Kidney (tissue), 14 donors: ENCODE measurements around the gene UBR3. TPM values are rescaled to one million over a fixed set of nuclear protein-coding genes. Genes with fewer than 3 reads are reported as not detected.

Experiments
- DNase-seq, 5 donors: peaks; one replicate each; pipeline ENCODE4 v3.0.0-alpha.2; 2013 to 2020
- FAIRE-seq: peaks from 2 replicates; lab custom pipeline; 2012; peaks lifted over from hg19 to GRCh38; lab: Jason Lieb, UNC
- H3K27ac ChIP-seq, 2 donors: one replicate each; pipeline ENCODE4 v1.7.0; 2013; ENCODE audit warnings: low read depth in 2 of 2, low read length in 2 of 2, inconsistent platforms in 1 of 2
- H3K27me3 ChIP-seq: one replicate; pipeline ENCODE4 v1.7.1; 2013; ENCODE audit warnings: low read length, inconsistent platforms; ENCODE audit not compliant: control insufficient read depth, insufficient read depth
- H3K36me3 ChIP-seq, 3 donors: one replicate each; pipeline versions ENCODE4 v1.7.0 to v1.7.1; 2013; ENCODE audit warnings: low read length in 3 of 3, control low read depth in 1 of 3, inconsistent platforms in 1 of 3; ENCODE audit not compliant: insufficient read depth in 3 of 3, control insufficient read depth in 2 of 3
- H3K4me1 ChIP-seq, 3 donors: one replicate each; pipeline versions ENCODE4 v1.7.0 to v1.7.1; 2013; ENCODE audit warnings: low read length in 3 of 3, inconsistent platforms in 1 of 3, low read depth in 1 of 3; ENCODE audit not compliant: control insufficient read depth in 2 of 3, insufficient read depth in 2 of 3
- H3K4me3 ChIP-seq, 3 donors: one replicate each; pipeline versions ENCODE4 v1.7.0 to v1.8.1; 2013; ENCODE audit warnings: low read length in 3 of 3, control low read depth in 1 of 3, inconsistent platforms in 1 of 3
- H3K9ac ChIP-seq, 3 donors: one replicate each; pipeline versions ENCODE4 v1.7.0 to v1.7.1; 2013; ENCODE audit warnings: low read length in 3 of 3, control low read depth in 1 of 3, inconsistent platforms in 1 of 3
- H3K9me3 ChIP-seq, 3 donors: one replicate each; pipeline versions ENCODE4 v1.7.0 to v1.7.1; 2013; ENCODE audit warnings: low read length in 3 of 3, control low read depth in 1 of 3, inconsistent platforms in 1 of 3; ENCODE audit not compliant: control insufficient read depth in 2 of 3, insufficient read depth in 1 of 3
- intact Hi-C: fragments of 100-400 bp; cut with DNase I; formaldehyde crosslinking; loops from one replicate; pipeline ENCODE4 v1.11.1; 2022
- polyA plus RNA-seq: library from polyadenylated mRNA; stranded (reverse); fragments of 350-450 nt; fragmentation: Illumina TruSeq; extraction: RNeasy Lipid Tissue Mini Kit (QIAGEN cat#74804); gene quantifications from one replicate; pipeline ENCODE4 v1.2.3, GENCODE V29; 2014; ENCODE audit warnings: low read depth, low replicate concordance; ENCODE audit not compliant: insufficient read depth
- total RNA-seq: library from RNA; stranded (reverse); fragmentation: NEBNext Ultra II Directional; extraction: Animal tissue kit (Norgen Biotek cat#: 25700); gene quantifications from one replicate; pipeline ENCODE4 v1.2.1, GENCODE V29; 2021
- TF ChIP-seq, protein P1 (sequence below): IDR thresholded peaks from 3 replicates; pipeline ENCODE4 v1.5.1; 2012; ENCODE audit warnings: mild to moderate bottlenecking, moderate library complexity, borderline replicate concordance; ENCODE audit not compliant: insufficient read depth; ENCODE audit errors: extremely low read depth
- donor health status: control.
- donor health status: control.
- donor health status: control.
- donor health status: control.
- donor health status: control.
- donor health status: DM: yes; HTN: yes; CAD: no.
- donor health status: Normal renal cell carcinoma (clear cell type).

Gene UBR3
- total and polyA plus RNA-seq, 2 donors from 2014 or later = 10.2 to 41.0 TPM

DNA sequence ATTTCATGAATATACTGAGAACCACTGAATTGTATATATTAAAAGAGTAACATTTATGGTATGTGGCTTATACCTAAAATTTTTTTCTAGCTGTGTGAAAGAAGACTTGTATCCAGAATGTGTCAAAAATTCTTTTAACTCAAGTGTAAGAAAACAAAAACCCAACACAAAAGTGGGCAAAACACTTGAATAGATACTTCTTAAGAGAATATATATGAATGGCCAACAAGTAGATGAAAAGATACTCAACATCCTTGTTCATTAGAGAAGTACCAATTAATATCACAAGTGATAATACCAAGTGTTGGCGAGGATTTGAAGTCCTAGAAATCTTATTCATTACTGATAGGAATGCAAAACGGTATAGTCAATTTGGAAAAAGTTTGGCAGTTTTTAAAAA is 243.5 kb downstream of the UBR3 start:
- Histone ChIP-seq H3K4me3 (no peak overlapping the region), H3K36me3 (peaks cover 2 to 6% (median 3%) of the 10 kb centered on the region in 3 donors), H3K4me1 (no peaks in the 10 kb centered on the region), H3K27ac (no peak overlapping the region), H3K9ac (no peak overlapping the region), H3K9me3 (no peaks in the 10 kb centered on the region), H3K27me3 (no peaks in the 10 kb centered on the region)
- TF ChIP-seq, protein P1, sequence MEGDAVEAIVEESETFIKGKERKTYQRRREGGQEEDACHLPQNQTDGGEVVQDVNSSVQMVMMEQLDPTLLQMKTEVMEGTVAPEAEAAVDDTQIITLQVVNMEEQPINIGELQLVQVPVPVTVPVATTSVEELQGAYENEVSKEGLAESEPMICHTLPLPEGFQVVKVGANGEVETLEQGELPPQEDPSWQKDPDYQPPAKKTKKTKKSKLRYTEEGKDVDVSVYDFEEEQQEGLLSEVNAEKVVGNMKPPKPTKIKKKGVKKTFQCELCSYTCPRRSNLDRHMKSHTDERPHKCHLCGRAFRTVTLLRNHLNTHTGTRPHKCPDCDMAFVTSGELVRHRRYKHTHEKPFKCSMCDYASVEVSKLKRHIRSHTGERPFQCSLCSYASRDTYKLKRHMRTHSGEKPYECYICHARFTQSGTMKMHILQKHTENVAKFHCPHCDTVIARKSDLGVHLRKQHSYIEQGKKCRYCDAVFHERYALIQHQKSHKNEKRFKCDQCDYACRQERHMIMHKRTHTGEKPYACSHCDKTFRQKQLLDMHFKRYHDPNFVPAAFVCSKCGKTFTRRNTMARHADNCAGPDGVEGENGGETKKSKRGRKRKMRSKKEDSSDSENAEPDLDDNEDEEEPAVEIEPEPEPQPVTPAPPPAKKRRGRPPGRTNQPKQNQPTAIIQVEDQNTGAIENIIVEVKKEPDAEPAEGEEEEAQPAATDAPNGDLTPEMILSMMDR = no peak
- intact Hi-C loops = no loop called here
- FAIRE-seq (no peak), DNase-seq (no peak)

DNA sequence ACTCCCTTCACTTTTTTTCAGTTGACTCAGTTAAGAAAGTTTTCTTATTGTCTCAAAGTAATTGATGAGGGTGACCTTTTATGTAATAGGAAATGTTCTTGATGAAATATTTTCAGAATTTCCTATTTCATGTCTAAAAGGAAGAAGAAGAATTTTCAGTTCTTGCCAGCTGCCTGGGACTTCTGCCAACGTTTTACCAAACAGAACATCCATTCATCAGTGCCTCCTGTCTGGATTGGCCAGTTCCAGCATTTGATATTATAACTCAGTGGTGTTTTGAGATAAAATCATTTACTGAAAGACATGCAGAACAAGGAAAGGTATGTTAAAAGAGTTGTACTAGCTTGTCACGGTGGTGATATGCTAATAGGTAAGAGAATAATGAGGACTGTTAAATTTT is 246.0 kb downstream of the UBR3 start:
- no peak overlapping the region for H3K9ac ChIP-seq
- no peak overlapping the region for H3K27ac ChIP-seq
- peaks cover 3% of the 10 kb centered on the region in 3 donors for H3K36me3 ChIP-seq
- H3K4me3 ChIP-seq = no peak overlapping the region
- intact Hi-C loops = no loop called here
- DNase-seq = peak in 2 of 5 donors; percentile 6 to 39
- TF ChIP-seq, protein P1 = no peak
- no peaks in the 10 kb centered on the region for H3K9me3 ChIP-seq
- no peaks in the 10 kb centered on the region for H3K4me1 ChIP-seq
- peak; percentile 87 for FAIRE-seq
- H3K27me3 ChIP-seq = no peaks in the 10 kb centered on the region

DNA sequence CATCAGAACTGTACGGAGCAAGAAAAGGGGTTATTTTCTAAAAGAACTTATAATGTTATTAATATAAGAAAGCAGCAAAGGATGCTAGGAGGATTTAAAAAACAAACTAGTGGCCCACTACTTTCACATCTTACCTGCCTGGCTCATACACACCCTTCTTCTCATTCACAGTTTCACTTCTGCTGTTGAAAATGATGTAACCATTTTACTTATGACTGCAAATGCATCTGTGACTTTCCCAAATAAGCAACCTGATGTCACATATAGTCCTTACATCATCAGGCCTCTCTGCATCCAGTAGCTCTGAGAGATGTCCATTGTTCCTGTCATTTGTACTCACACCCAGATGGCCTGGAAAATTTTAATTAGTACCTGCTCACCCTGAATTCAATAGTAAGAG is 248.9 kb downstream of the UBR3 start:
- no peaks in the 10 kb centered on the region for H3K9me3 ChIP-seq
- TF ChIP-seq, protein P1 = no peak
- no peak for FAIRE-seq
- no peak for DNase-seq
- intact Hi-C loops = no loop called here
- no peaks in the 10 kb centered on the region for H3K4me1 ChIP-seq
- no peaks in the 10 kb centered on the region for H3K27me3 ChIP-seq
- no peak overlapping the region for H3K4me3 ChIP-seq
- H3K36me3 ChIP-seq = peaks cover 2 to 3% (median 3%) of the 10 kb centered on the region in 3 donors
- no peak overlapping the region for H3K9ac ChIP-seq
- no peak overlapping the region for H3K27ac ChIP-seq
